Measurements from ENCODE around the gene AHNAK2.

- no peak for TF ChIP-seq CTCF (IDR thresholded peaks at IDR 0.05)
- TF ChIP-seq EZH2 (IDR thresholded peaks at IDR 0.05; ENCODE audit: borderline replicate concordance, insufficient read depth, low read depth, low read length, poor library complexity, severe bottlenecking): no peak
Measured at GRCh38 chr14:104980611-104981531, 2.7 kb upstream of the AHNAK2 start.
